Caco-2 (cell line): ENCODE data around the gene MLEC. TPM values are rescaled to one million over a fixed set of nuclear protein-coding genes. Genes with fewer than 3 reads are reported as not detected.

ENCODE experiments used
- BruUV-seq: library from RNA; stranded (reverse); fragments of 400-500 nt; replicated peaks from 2 replicates; lab custom pipeline; 2021; lab: Mats Ljungman, UMichigan
- CTCF ChIA-PET: fragments of 300-600 bp; sonication (Branson Sonifier 250); formaldehyde crosslinking; loops from one replicate; lab custom pipeline; 2022; ENCODE audit warnings: antibody characterized with exemption; lab: Charles Lee
- POLR2A ChIA-PET: fragments of 300-600 bp; sonication (Branson Sonifier 250); formaldehyde crosslinking; loops from one replicate; lab custom pipeline; 2022; ENCODE audit warnings: antibody characterized with exemption; lab: Charles Lee
- DNase-seq, 2 experiments: peaks; one replicate each; pipeline versions ENCODE4 v3.0.0 to v3.0.0-alpha.2; 2020 to 2022
- H3K27me3 ChIP-seq: replicated peaks from 2 replicates; pipeline ENCODE4 v1.6.0; 2011; ENCODE audit warnings: low read length; ENCODE audit not compliant: control insufficient read depth, insufficient read depth
- H3K36me3 ChIP-seq: 2 replicates; pipeline ENCODE4 v1.5.1; 2011; ENCODE audit warnings: low read length; ENCODE audit not compliant: control insufficient read depth, insufficient read depth
- H3K4me1 ChIP-seq: fragments of 250-450 bp; sonication (Bioruptor Pico); 2 replicates; pipeline ENCODE4 v1.5.1; 2020; ENCODE audit warnings: mild to moderate bottlenecking
- H3K4me3 ChIP-seq: 2 replicates; pipeline ENCODE4 v1.5.1; 2011; ENCODE audit warnings: low read depth, mild to moderate bottlenecking, control low read depth, low read length
- H3K9me3 ChIP-seq: fragments of 250-450 bp; sonication (Bioruptor Pico); 2 replicates; pipeline ENCODE4 v1.5.1; 2020; ENCODE audit warnings: mild to moderate bottlenecking, moderate library complexity
- H3K27ac Mint-ChIP-seq: one replicate; pipeline ENCODE4 v1.8.0; 2022; ENCODE audit warnings: mixed read lengths; ENCODE audit not compliant: unreplicated experiment
- H3K27me3 Mint-ChIP-seq: one replicate; pipeline ENCODE4 v1.8.0; 2022; ENCODE audit warnings: mixed read lengths; ENCODE audit not compliant: insufficient read depth, unreplicated experiment
- H3K36me3 Mint-ChIP-seq: one replicate; pipeline ENCODE4 v1.8.0; 2022; ENCODE audit warnings: mild to moderate bottlenecking, mixed read lengths; ENCODE audit not compliant: insufficient read depth, unreplicated experiment
- H3K4me1 Mint-ChIP-seq: one replicate; pipeline ENCODE4 v1.8.0; 2022; ENCODE audit warnings: low read depth, mixed read lengths; ENCODE audit not compliant: unreplicated experiment
- H3K4me3 Mint-ChIP-seq: one replicate; pipeline ENCODE4 v1.8.0; 2022; ENCODE audit warnings: mild to moderate bottlenecking, moderate library complexity, mixed read lengths; ENCODE audit not compliant: unreplicated experiment
- H3K9me3 Mint-ChIP-seq: one replicate; pipeline ENCODE4 v1.8.0; 2022; ENCODE audit warnings: mixed read lengths; ENCODE audit not compliant: unreplicated experiment
- CTCF ChIP-seq, 2 experiments: fragments of 200-600 bp in 1 of 2; IDR thresholded peaks; 1 replicate in 1 of 2; 2 replicates in 1 of 2; pipeline versions ENCODE4 v1.5.1 to v1.8.0; 2011 to 2022; ENCODE audit warnings: antibody characterized with exemption in 1 of 2, control low read depth in 1 of 2, inconsistent platforms in 1 of 2, low read depth in 1 of 2, low read length in 1 of 2, mild to moderate bottlenecking in 1 of 2, moderate library complexity in 1 of 2; ENCODE audit not compliant: insufficient read depth in 1 of 2, severe bottlenecking in 1 of 2, unreplicated experiment in 1 of 2
- intact Hi-C: fragments of 100-400 bp; cut with micrococcal nuclease; formaldehyde crosslinking; loops from one replicate; pipeline ENCODE4 v1.10.0; 2022; ENCODE audit not compliant: unreplicated experiment
- total RNA-seq: library from RNA; stranded (reverse); gene quantifications from 2 replicates; pipeline ENCODE4 v1.2.3, GENCODE V29; 2022

The MLEC gene
- total RNA-seq, 1 experiment from 2014 or later = 150 TPM

- H3K27me3 Mint-ChIP-seq = no peaks in the 10 kb centered on the region
- TF ChIP-seq CTCF (IDR thresholded peaks at IDR 0.05; ENCODE audit: insufficient read depth in 1 of 2, low read depth in 1 of 2, low read length in 1 of 2, severe bottlenecking in 1 of 2, unreplicated experiment in 1 of 2) = no peak
- BruUV-seq = no TSS peak
- Histone ChIP-seq H3K9me3 (no peaks in the 10 kb centered on the region), H3K4me1 (peaks cover 68% of the 10 kb centered on the region), H3K4me3 (no peak overlapping the region), H3K27me3 (no peaks in the 10 kb centered on the region), H3K36me3 (0 out of 2 replicates have a peak, but pooled peaks cover 2% of the 10 kb centered on the region)
- H3K4me3 Mint-ChIP-seq = no peak overlapping the region
- intact Hi-C loops = no loop called here
- H3K27ac Mint-ChIP-seq = no peak overlapping the region
- no peaks in the 10 kb centered on the region for H3K9me3 Mint-ChIP-seq
- CTCF ChIA-PET = interaction anchor here (1.5 kb wide), 1 partner anchor 43 kb away, joined by 8 read pairs; no protein-coding TSS in a partner anchor
- POLR2A ChIA-PET = interaction anchor here (0.6 kb wide), 2 partner anchors 43 to 91 kb away, joined by 3 to 4 read pairs; no protein-coding TSS in a partner anchor
- peaks cover 53% of the 10 kb centered on the region for H3K4me1 Mint-ChIP-seq
- H3K36me3 Mint-ChIP-seq = peaks cover 50% of the 10 kb centered on the region
- DNase-seq = peak in 1 of 2 experiments; percentile 18
Observed at GRCh38 chr12:120692524-120693033, 5.6 kb downstream of the MLEC start.

- Histone ChIP-seq H3K36me3 (0 out of 2 replicates have a peak, but pooled peaks cover 2% of the 10 kb centered on the region), H3K9me3 (no peaks in the 10 kb centered on the region), H3K4me3 (no peak overlapping the region), H3K27me3 (no peaks in the 10 kb centered on the region), H3K4me1 (peaks cover 67% of the 10 kb centered on the region)
- H3K27ac Mint-ChIP-seq = no peak overlapping the region
- DNase-seq = no peak
- ChIA-PET POLR2A (no interaction called here), CTCF (no interaction called here)
- no peak for TF ChIP-seq CTCF (IDR thresholded peaks at IDR 0.05; ENCODE audit: insufficient read depth in 1 of 2, low read depth in 1 of 2, low read length in 1 of 2, severe bottlenecking in 1 of 2, unreplicated experiment in 1 of 2)
- no TSS peak for BruUV-seq
- intact Hi-C loops = no loop called here
- H3K27me3 Mint-ChIP-seq = no peaks in the 10 kb centered on the region
- no peak overlapping the region for H3K4me3 Mint-ChIP-seq
- H3K4me1 Mint-ChIP-seq = peaks cover 44% of the 10 kb centered on the region
- peaks cover 53% of the 10 kb centered on the region for H3K36me3 Mint-ChIP-seq
- no peaks in the 10 kb centered on the region for H3K9me3 Mint-ChIP-seq
Observed at GRCh38 chr12:120693848-120694247, 6.9 kb downstream of the MLEC start.

GRCh38 chr12:120696626-120697025, 9.7 kb downstream of the MLEC start:
- no TSS peak for BruUV-seq
- no peaks in the 10 kb centered on the region for H3K9me3 Mint-ChIP-seq
- Histone ChIP-seq H3K4me1 (peaks cover 43% of the 10 kb centered on the region), H3K27me3 (no peaks in the 10 kb centered on the region), H3K4me3 (no peak overlapping the region), H3K9me3 (no peaks in the 10 kb centered on the region), H3K36me3 (peaks cover 2% of the 10 kb centered on the region; the same call in 1 of the 2 replicates)
- no peak for DNase-seq
- intact Hi-C loops = no loop called here
- peaks cover 81% of the 10 kb centered on the region for H3K36me3 Mint-ChIP-seq
- peak overlapping the region; percentile 21 for H3K4me3 Mint-ChIP-seq
- peaks cover 39% of the 10 kb centered on the region for H3K4me1 Mint-ChIP-seq
- TF ChIP-seq CTCF (IDR thresholded peaks at IDR 0.05; ENCODE audit: insufficient read depth in 1 of 2, low read depth in 1 of 2, low read length in 1 of 2, severe bottlenecking in 1 of 2, unreplicated experiment in 1 of 2) = no peak
- no peaks in the 10 kb centered on the region for H3K27me3 Mint-ChIP-seq
- POLR2A ChIA-PET = no interaction called here
- peak overlapping the region; percentile 66 for H3K27ac Mint-ChIP-seq
- CTCF ChIA-PET = no interaction called here
